Mesodermal cell (in vitro differentiated cells): ENCODE measurements around the gene MITF.

Source experiments
- H3K27ac ChIP-seq: 2 replicates; pipeline ENCODE4 v1.7.0; 2013; ENCODE audit warnings: mild to moderate bottlenecking, low read depth, low read length, moderate library complexity; ENCODE audit not compliant: severe bottlenecking
- H3K36me3 ChIP-seq: 2 replicates; pipeline ENCODE4 v1.7.1; 2013; ENCODE audit warnings: mild to moderate bottlenecking, low read length, moderate library complexity; ENCODE audit not compliant: control insufficient read depth, insufficient read depth
- H3K4me1 ChIP-seq: one replicate; pipeline ENCODE4 v1.7.1; 2013; ENCODE audit warnings: mild to moderate bottlenecking, low read length; ENCODE audit not compliant: insufficient read depth, control insufficient read depth, poor library complexity, severe bottlenecking
- H3K4me3 ChIP-seq: 2 replicates; pipeline ENCODE4 v1.7.0; 2013; ENCODE audit warnings: low read length, control low read depth, mild to moderate bottlenecking; ENCODE audit not compliant: insufficient read depth, poor library complexity, severe bottlenecking; ENCODE audit errors: extremely low read depth
- H3K9me3 ChIP-seq: 2 replicates; pipeline ENCODE4 v1.7.1; 2013; ENCODE audit warnings: mild to moderate bottlenecking, low read length, moderate library complexity; ENCODE audit not compliant: control insufficient read depth
- WGBS, 2 experiments: methylation state at CpG; one replicate each; pipeline ENCODE4 v1.1.5; 2013; ENCODE audit warnings: missing lambda C conversion rate in 2 of 2; ENCODE audit not compliant: insufficient coverage in 2 of 2; 5-methylcytosine and 5-hydroxymethylcytosine counted together

The MITF gene

GRCh38 chr3:69888943-69889315, 149.7 kb downstream of the MITF start:
- no peaks in the 10 kb centered on the region for H3K9me3 ChIP-seq
- WGBS, 2 experiments = 91 to 100% methylated on average over 2 to 3 of the region's 3 CpGs
- no peak overlapping the region for H3K4me3 ChIP-seq
- no peaks in the 10 kb centered on the region for H3K4me1 ChIP-seq
- H3K27ac ChIP-seq = no peak overlapping the region
- H3K36me3 ChIP-seq = no peaks in the 10 kb centered on the region

GRCh38 chr3:69890084-69890483, 150.8 kb downstream of the MITF start:
- no peaks in the 10 kb centered on the region for H3K36me3 ChIP-seq
- WGBS, 2 experiments = 100% methylated on average over 1 of the region's 4 CpGs
- H3K4me3 ChIP-seq = no peak overlapping the region
- no peaks in the 10 kb centered on the region for H3K9me3 ChIP-seq
- H3K27ac ChIP-seq = no peak overlapping the region
- H3K4me1 ChIP-seq = no peaks in the 10 kb centered on the region

GRCh38 chr3:69890691-69891090, 151.4 kb downstream of the MITF start:
- H3K9me3 ChIP-seq = no peaks in the 10 kb centered on the region
- H3K36me3 ChIP-seq = no peaks in the 10 kb centered on the region
- H3K4me3 ChIP-seq = no peak overlapping the region
- H3K27ac ChIP-seq = no peak overlapping the region
- H3K4me1 ChIP-seq = no peaks in the 10 kb centered on the region
- no CpG with 5 or more reads among the region's 2 CpGs for WGBS, 2 experiments

- H3K4me1 ChIP-seq = no peaks in the 10 kb centered on the region
- no peak overlapping the region for H3K4me3 ChIP-seq
- H3K36me3 ChIP-seq = no peaks in the 10 kb centered on the region
- 83 to 92% methylated on average over 3 to 4 of the region's 4 CpGs for WGBS, 2 experiments
- no peak overlapping the region for H3K27ac ChIP-seq
- H3K9me3 ChIP-seq = no peaks in the 10 kb centered on the region
Measured at GRCh38 chr3:69892706-69893105, 153.4 kb downstream of the MITF start.

- Histone ChIP-seq H3K9me3 (no peaks in the 10 kb centered on the region), H3K27ac (no peak overlapping the region), H3K4me3 (no peak overlapping the region), H3K4me1 (no peaks in the 10 kb centered on the region), H3K36me3 (no peaks in the 10 kb centered on the region)
- 45% methylated on average over 2 of the region's 4 CpGs; no CpG with 5 or more reads in 1 of the 2 experiments for WGBS, 2 experiments
Measured at GRCh38 chr3:69893274-69893673, 154.0 kb downstream of the MITF start.

- H3K4me3 ChIP-seq = no peak overlapping the region
- no peaks in the 10 kb centered on the region for H3K36me3 ChIP-seq
- H3K4me1 ChIP-seq = no peaks in the 10 kb centered on the region
- H3K27ac ChIP-seq = no peak overlapping the region
- 80 to 86% methylated on average over 1 of the region's 1 CpG for WGBS, 2 experiments
- H3K9me3 ChIP-seq = no peaks in the 10 kb centered on the region
Measured at GRCh38 chr3:69896095-69896494, 156.8 kb downstream of the MITF start.

- H3K36me3 ChIP-seq = no peaks in the 10 kb centered on the region
- WGBS, 2 experiments = no CpG with 5 or more reads among the region's 1 CpG
- no peaks in the 10 kb centered on the region for H3K4me1 ChIP-seq
- no peak overlapping the region for H3K27ac ChIP-seq
- no peaks in the 10 kb centered on the region for H3K9me3 ChIP-seq
- H3K4me3 ChIP-seq = no peak overlapping the region
Measured at GRCh38 chr3:69900331-69900730, 161.1 kb downstream of the MITF start.

GRCh38 chr3:69901802-69902201, 162.5 kb downstream of the MITF start:
- H3K4me1 ChIP-seq = no peaks in the 10 kb centered on the region
- H3K4me3 ChIP-seq = no peak overlapping the region
- H3K9me3 ChIP-seq = no peaks in the 10 kb centered on the region
- no peaks in the 10 kb centered on the region for H3K36me3 ChIP-seq
- 83 to 100% methylated on average over 1 of the region's 1 CpG for WGBS, 2 experiments
- H3K27ac ChIP-seq = no peak overlapping the region

GRCh38 chr3:69902386-69902785, 163.1 kb downstream of the MITF start:
- no peak overlapping the region for H3K4me3 ChIP-seq
- no peaks in the 10 kb centered on the region for H3K9me3 ChIP-seq
- WGBS, 2 experiments = no CpG with 5 or more reads among the region's 1 CpG
- H3K4me1 ChIP-seq = no peaks in the 10 kb centered on the region
- H3K27ac ChIP-seq = no peak overlapping the region
- H3K36me3 ChIP-seq = no peaks in the 10 kb centered on the region

GRCh38 chr3:69906351-69906966, 167.2 kb downstream of the MITF start:
- no peaks in the 10 kb centered on the region for H3K36me3 ChIP-seq
- WGBS, 2 experiments = no CpG with 5 or more reads among the region's 2 CpGs
- H3K27ac ChIP-seq = no peak overlapping the region
- no peaks in the 10 kb centered on the region for H3K9me3 ChIP-seq
- no peaks in the 10 kb centered on the region for H3K4me1 ChIP-seq
- no peak overlapping the region for H3K4me3 ChIP-seq

GRCh38 chr3:69907554-69907953, 168.3 kb downstream of the MITF start:
- no peaks in the 10 kb centered on the region for H3K9me3 ChIP-seq
- no peaks in the 10 kb centered on the region for H3K4me1 ChIP-seq
- no peak overlapping the region for H3K4me3 ChIP-seq
- WGBS, 2 experiments = 100% methylated on average over 1 of the region's 1 CpG; no CpG with 5 or more reads in 1 of the 2 experiments
- no peak overlapping the region for H3K27ac ChIP-seq
- no peaks in the 10 kb centered on the region for H3K36me3 ChIP-seq
